ENCODE results near the gene LAMB4.

- no peak for TF ChIP-seq EZH2 (IDR thresholded peaks at IDR 0.05; ENCODE audit: insufficient read depth, poor library complexity, severe bottlenecking)
- no peak for TF ChIP-seq EZH2phosphoT487 (IDR thresholded peaks at IDR 0.05; ENCODE audit: insufficient read depth, low read depth)
Observed at GRCh38 chr7:108101759-108102158, 28.4 kb downstream of the LAMB4 start.

All from GM23248 (cell line).